Fibroblast of upper back skin (primary cell): Measurements from ENCODE around the gene EIF5.
A peak's percentile ranks its signal among the peaks of the same experiment; 100 is the strongest.
"Not testable (repeated sequence)": the region's sequence is repeated elsewhere in the genome, so short reads cannot be mapped to it uniquely, and the experiment has no call there.

Experiments used
- DNase-seq: peaks from one replicate; pipeline ENCODE4 v3.0.0-alpha.2; 2013

EIF5 gene

DNA sequence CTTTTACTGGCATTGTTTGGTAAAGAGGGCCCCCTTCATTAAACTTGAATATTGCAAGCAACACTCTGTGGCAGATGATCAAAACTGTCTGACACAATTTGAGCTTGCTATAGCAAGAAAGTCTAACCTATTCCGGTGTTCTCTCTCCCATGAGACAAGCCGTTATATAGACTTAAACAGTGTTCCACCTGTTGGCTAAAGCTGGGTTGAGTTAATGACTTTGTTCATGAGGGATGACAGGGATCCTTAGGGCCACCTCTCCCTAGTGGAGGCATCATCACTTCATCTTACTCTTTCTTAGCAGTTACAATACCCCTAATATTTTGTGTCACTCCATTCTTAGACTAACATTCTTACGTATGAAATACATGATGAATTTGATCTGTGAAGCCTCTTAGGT is 3.8 kb downstream of the EIF5 start:
- no peak for DNase-seq

DNA sequence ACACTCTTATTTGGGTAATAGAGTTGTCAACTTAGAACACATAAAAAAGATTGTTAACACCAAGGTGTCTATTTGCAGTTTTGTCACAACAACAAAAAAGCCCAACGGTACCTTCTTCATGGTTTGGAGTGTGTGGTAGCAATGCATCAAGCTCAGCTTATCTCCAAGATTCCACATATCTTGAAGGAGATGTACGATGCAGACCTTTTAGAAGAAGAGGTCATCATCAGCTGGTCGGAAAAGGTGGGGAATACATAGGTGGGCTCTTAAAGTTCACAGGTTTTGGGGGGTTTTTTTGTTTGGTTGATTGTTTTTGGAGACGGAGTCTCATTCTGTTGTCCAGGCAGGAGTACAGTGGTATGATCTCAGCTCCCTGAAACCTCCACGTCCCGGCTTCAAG is 5.5 kb downstream of the EIF5 start:
- DNase-seq: no peak

DNA sequence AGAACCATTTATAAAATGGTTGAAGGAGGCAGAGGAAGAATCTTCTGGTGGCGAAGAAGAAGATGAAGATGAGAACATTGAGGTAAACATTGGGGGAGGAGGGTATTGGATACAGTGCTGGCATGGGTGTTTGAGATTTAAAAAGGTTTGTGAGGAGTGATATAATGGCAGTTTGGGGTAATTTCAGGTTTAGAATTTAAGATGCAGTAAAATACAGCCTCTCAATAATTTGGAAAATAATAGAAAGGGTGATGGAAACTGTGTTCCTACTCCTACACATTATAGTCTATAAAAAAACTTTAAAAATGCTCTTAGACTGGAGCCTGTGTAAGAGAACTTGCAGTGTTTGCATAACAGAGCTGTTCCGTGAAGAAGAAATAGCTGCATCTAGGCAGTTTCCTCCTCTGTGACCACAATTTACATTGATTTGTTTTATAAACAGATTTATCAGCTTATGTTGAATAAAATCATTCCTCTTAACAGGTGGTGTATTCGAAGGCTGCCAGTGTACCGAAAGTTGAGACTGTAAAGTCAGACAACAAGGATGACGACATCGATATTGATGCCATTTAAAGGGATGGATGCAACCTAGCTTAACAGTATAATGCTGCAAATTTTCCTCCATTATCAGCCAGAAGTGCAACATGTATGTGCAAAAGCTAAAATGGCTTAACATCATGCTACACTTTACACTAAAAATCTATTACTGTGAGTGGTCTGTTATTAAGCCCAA is 6.6 kb downstream of the EIF5 start:
- no peak for DNase-seq

DNA sequence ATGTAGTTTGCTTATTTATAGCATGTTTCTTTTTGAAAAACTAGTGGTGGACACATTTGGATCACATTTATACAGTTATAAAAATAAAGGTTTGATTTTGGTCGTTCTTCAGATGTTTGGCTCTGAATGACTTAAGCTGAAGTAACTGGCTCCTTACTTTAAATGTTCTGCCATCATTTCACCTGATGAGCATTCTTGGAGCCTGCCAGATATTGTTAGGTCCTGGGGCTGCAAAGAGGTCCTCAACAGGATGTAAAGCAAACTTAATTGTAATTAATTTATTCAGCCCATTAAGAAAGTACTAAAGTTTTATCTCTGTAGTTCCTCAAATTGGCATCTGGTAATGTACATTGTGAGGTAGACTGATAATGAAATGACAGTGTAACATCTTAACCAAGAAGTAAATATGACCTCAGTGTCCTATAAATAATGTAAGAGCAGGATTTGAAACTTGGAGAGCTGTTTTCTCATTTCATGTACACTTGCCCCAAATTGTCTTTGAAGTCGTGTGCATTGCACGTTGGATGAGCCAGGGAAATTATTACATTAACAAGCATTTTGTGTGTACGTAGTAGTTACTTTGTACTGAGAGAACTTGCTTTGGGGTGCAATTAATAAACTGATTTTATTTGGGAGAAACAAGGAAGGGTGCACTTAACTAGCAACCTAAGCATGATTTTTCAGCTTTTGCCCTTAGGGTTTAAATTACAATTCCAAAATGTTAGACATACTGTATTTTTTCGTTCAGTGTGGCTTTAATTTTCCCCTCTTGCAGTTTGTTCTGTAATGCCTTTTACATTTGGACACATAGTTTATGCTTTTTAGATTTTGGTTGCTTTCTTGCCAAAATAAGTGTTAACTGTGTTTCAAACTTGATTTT is 7.5 kb downstream of the EIF5 start:
- no peak for DNase-seq

DNA sequence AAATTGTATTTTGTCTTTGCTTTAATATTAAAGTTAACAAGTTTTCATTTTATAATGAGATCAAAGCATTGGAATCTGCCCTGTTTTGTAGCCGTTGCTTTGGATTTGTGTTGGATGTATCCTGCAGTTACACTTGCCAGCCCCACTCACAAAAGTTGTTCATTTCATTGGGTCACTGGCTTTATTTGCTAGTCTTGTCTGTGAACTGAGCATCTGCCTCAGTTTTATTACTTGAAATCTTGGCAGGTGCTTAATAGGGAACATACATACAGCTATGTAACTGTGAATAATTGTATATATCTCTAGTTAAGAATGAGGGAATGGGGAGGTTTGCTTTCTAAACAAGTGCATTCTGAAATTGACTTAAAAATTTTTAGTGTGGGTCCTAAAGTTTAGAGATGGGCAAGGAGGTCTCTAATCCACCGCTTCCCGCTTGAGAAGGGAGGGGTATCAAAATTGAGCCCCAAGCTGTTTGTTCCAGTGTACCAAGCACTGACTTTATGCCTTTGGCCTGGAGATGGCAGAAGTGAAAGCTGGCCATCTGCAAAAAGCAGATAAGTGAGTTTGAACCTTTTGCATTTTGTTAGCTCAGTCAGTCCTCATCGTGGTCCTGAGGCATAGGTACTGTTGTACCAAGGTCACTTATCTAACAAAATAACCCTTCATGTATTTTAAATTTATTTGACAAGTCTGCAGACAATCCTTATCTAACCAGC is 9.3 kb downstream of the EIF5 start:
- DNase-seq: no peak

DNA sequence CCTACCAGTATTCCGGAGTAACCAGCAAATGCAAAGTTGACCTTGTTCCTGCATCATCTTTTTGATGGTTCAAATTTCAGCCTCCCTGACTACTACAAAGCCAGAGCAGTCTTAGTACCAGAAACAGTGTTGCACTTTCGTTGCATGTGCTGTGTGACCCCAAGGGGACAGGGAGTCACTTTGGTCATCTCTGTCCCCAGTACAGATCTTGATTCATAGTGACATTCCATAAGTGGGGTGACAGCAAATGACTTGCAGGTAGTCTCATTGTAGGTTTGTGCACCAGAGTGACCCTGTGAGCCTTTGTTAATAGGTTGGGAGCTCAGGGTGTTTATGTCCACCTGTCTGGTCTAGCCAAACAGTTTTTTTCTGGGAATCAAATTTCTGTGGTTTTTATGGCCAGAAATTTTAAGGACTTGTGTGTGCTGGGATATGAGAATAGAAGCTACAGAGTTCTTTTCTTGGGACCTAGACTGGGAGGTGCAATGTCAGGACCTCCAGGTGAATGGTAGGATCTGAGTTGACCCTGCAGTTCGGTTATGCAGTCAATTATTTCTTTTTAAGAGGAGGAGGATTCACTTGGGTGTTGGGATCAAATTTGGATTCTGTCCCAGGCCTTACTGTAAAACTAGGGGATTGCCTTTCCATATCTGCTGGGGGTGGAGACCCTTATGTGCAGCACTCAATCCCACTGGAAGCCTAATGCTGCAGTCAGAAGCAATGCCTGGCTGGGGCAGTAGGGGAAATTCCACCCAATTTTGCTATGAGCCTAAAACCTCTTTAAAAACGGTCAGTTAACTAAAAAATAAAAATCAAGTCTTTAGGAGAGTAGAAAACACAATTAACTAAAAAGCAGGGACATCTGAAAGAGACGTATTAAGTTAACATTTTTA is 10.1 kb downstream of the EIF5 start:
- no peak for DNase-seq

DNA sequence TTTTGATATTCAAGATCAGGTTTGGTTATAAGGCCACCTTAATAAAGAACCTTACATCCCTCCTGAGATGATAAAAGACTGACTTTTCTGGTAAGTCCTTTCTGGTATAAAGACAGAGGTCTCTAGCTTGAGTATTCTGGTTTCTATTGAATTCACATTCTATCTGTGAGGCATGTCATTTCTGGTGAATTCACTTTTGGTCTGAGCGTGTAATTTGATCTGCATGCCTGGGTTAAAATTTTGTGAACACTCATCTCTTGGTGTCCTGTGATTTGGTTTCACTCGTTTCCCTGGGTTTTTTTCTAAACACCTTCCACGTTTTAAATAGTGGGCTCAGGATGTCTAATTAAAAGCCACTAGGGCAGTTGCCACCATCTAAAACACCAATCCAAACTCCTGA is 12.2 kb downstream of the EIF5 start:
- peak; percentile 33 for DNase-seq

DNA sequence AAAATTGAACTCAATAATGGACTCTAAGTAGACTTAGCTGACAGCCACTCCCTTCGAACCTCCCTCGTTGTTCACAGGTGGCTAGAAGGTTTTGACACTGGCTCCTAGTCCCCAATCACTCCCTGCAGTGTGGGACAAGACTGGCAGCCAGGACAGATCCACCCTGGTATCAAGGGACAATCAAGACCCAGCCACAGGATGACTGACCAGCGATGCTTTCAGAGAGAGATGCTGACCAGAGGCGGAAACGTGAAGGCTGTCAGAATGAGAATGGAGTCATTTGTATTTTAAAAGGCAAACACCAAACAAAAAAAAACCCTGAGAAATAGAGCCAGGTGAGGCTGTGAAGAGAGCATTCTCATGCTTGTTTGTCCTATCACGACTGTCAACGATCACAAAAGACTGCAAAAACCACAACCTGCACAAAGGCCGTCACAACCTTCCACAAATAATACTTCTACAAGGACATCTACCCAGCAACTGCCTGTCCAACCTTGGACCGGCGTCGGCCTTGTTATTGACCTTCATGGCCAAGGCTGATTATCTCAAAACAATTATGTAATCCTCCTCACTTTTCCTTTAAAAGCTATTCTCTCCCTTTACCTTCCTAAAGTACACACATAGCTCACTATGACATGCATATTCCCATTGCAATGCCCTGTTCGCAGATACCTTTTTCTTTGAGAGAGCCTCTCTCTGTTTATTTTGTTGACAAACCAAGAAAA is 13.2 kb downstream of the EIF5 start:
- DNase-seq: no peak

DNA sequence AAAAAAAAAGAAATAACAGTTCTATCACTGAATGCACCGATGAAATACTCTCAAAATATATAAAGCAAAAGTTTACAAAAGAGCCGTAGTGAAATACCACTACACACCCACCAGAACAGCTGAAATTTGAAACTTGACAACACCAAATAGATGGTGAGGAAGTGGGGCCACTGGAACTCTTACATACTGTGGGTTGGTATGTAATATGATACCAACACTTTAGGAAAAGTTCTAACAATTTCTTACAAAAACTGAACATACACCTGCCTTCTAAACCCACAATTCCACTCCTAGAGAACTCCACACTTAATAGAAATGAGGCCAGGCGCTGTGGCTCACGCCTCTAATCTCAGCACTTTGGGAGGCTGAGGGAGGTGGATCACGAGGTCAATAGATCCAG is 14.1 kb downstream of the EIF5 start:
- peak; percentile 27 for DNase-seq

DNA sequence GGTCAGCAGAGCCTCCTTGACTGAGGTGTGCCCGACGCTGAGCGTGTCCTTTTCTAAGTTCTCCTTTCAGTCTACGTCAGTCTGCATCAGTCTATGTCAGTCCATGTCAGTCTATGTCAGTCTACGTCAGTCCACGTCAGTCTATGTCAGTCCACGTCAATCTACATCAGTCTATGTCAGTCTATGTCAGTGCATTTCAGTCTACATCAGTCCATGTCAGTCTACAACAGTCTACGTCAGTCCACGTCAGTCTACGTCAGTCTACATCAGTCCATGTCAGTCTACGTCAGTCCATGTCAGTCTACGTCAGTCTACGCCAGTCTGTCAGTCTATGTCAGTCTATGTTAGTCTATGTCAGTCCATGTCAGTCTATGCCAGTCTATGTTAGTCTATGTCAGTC is 15.9 kb downstream of the EIF5 start:
- no peak for DNase-seq

DNA sequence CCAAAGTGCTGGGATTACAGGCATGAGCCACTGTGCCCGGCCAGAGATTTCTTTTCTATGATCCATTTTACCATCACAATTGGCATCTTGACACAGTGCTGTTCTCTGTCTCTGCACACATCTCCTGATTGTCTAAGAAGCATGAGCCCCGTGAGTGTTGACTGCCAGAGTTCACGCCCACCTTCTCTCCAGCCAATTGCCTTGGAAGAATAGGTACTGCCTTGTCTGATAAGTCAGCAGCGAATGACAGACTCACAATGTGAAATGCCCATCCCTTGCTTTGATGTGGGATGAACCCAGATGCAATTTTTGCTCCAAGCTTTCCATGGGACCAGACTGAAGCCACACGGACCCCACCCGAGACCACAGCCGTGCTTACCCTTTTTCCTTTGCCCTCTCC is 19.3 kb downstream of the EIF5 start:
- no peak for DNase-seq

DNA sequence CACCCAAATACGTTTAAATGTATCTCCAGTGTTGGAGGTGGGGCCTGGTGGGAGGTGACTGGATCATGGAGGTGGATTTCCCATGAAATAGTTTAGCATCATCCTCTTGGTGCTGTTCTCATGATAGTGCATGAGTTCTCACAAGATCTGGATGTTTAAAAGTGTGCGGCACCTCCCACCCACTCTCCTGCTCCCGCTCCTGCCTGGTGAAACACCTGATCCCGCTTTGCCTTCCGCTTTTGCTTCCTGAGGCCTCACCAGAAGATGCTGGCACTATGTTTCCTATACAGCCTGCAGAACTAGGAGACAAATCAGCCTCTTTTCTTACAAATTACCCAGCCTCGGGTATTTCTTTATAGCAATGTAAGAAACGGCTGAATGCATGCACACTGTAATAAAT is 20.1 kb downstream of the EIF5 start:
- no peak for DNase-seq

DNA sequence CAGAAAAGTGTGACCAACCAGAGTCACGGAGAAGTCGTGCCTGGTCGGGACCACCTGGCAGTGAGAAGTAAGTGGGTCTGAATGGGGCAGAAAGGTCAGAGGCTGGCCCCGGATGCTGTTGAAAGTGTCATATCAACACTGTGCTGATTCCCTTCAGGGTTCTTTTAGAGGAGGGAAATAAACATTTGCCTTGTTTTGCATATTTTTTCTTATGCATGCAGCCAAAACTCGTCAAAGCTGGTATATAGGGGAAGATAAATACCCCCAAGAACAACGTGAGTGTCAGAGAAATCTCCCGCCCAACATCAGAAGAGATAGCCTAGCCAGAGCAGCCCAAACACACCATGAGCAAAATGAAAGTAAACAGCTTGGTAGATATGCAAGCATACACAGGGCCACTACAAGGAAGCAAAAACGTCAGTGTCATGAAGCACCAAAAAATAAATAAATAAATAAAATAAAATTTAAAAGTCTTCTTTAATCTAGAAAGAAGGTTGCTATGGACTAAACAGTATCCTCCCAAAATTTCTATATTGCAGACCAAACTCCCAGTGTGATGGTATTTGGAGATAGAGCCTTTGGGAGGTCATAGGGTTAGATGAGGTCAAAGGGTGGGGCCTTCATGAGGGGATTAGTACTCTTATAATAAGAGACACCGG is 22.1 kb downstream of the EIF5 start:
- no peak for DNase-seq

DNA sequence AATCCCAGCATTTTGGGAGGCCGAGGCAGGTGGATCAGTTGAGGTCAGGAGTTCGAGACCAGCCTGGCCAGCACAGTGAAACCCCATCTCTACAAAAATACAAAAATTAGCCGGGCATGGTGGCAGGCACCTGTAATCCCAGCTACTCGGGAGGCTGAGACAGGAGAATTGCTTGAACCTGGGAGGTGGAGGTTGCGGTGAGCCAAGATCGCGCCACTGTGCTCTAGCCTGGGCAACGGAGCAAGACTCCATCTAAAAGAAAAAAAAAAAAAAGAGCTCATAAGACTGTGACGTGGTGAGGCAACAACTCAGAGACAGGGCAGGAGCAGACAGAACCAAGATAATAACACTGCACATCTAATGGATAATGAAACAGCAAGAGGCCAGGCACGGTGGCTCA is 23.5 kb downstream of the EIF5 start:
- DNase-seq: not testable (repeated sequence)

DNA sequence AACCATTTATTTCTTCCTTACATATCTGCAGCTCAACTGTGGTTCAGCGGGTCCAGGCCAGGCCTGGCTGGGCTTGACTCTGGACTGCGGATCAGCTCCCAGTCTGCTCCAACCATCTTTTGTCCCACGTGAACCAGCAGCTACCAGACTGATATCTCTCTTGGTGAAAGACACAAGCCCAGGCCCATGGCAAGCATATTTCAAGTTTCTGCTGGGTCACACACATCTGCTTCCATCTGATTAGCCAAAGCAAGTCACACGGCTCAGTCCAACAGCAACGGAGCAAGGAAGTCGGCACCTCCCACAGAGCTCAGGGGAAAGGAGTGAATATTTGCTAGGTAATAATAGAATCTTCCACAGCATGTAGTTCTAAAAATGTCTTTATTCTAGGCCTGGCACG is 26.5 kb downstream of the EIF5 start:
- DNase-seq: no peak

DNA sequence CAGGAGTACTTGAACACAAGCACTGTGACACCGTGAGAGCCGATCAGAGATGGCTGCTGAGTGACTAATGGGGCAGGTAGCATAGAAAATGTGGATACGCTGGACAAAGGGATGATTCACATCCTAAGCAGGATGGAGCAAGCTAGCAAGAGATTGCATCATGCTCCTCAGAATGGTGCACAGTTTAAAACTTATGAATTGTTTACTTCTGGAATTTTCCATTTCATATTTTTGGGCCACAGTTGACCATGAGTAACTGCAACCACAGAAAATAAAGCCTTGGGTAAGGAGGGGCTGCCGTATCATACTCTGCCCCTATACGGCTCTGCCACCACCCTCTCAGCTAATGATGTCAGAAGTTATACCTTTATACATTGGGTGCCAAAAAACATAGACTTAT is 27.8 kb downstream of the EIF5 start:
- DNase-seq: peak; percentile 96

DNA sequence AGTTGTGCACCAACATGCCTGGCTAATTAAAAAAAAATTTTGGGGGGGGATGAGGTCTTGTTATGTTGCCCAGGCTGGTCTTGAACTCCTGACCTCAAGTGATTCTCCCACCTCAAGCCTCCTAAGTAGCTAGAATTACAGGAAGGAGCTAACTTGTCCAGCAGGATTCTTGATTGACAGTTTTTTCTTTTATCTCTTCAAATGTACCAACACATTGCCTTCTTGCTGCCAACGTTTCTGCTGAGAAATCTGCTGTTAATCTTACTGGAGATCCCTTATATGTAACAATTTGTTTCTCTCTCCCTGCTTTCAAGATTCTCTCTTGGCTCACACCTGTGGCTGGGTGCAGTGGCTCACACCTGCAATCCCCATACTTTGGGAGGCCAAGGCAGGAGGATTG is 28.7 kb downstream of the EIF5 start:
- DNase-seq: no peak

DNA sequence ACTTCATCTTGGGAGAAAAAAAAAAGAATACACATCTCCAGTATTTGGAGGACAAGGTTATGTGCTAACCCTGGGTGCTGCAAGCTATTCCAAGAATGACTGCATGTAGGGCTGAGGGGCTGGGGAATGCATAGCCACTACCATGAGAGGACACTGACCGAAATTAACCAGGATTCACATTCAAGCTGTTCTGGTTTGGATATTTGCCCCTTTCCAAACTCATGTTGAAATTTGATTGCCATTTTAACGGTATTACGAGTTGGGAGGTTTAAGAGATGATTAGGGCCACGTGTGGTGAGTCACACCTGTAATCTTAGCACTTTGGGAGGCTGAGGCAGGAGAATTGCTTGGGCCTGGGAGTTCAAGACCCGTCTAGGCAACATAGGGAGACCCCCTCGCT is 32.7 kb downstream of the EIF5 start:
- DNase-seq: no peak

DNA sequence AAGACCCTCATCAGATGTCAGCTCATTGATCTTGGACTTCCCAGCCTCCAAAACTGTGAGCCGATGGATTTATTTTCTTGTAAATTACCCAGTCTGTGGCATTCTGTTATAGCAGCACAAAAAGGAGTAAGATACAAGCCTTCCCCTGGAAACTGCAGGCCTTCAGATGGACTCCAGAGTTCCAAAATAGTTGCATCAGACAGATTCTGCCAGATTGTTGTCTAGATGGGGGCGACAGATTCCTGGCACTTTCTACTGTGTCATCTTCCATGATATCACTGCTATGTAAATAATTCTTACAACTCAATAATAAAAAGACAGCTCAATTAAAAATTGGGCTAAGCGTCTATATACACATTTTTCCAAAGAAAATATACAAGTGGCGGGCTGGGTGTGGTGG is 34.0 kb downstream of the EIF5 start:
- DNase-seq: peak; percentile 60

DNA sequence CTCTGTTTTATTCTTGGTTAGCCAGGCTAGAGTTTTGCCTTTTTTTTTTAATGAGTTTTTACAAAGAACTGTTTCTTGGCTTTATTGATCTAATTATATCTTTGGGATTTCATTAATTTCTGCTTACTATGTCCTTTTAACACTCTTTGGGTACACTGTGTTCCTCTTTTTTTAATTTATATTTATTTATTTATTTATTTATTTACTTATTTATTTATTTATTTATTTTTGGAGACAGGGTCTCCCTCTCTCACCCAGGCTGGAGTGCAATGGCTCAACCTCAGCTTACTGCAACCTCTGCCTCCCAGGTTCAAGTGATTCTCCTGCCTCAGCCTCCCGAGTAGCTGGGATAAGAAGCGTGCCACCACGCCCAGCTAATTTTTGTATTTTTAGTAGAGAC is 36.0 kb downstream of the EIF5 start:
- DNase-seq: no peak

DNA sequence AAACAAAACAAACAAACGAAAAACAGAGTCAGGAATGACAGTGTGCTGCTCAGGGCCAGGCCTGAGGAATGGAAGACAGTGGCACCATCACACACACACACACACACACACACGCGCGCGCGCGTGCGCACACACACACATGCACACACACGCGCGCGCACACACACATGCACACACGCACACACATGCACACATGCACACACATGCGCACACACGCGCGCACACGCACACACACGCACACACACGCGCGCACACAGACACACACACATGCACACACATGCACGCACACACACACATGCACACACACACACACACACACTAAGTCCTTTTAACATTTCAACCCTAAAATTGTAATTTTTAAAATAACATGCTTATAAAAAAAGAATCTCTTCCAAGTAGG is 38.0 kb downstream of the EIF5 start:
- DNase-seq: no peak
